Loucy (cell line): ENCODE data around the gene NOTCH1.

Source experiments
- H2AFZ ChIP-seq: fragments of 200-600 bp; sonication (generic); 2 replicates; pipeline ENCODE4 v1.6.0; 2016; ENCODE audit warnings: antibody characterized with exemption, mild to moderate bottlenecking, low read length, moderate library complexity
- H3F3A ChIP-seq: fragments of 200-600 bp; 2 replicates; pipeline ENCODE4 v1.6.0; 2016; ENCODE audit warnings: antibody characterized with exemption, low read depth, mild to moderate bottlenecking
- H3K27me3 ChIP-seq: fragments of 200-600 bp; sonication (generic); 2 replicates; pipeline ENCODE4 v1.6.1; 2014; ENCODE audit warnings: low read length, mild to moderate bottlenecking; ENCODE audit not compliant: insufficient read depth, poor library complexity, severe bottlenecking
- H3K36me3 ChIP-seq: fragments of 200-600 bp; sonication (generic); 2 replicates; pipeline ENCODE4 v1.6.1; 2016; ENCODE audit warnings: low read length; ENCODE audit not compliant: insufficient read depth
- H3K4me1 ChIP-seq: fragments of 200-600 bp; sonication (generic); 2 replicates; pipeline ENCODE4 v1.5.1; 2014; ENCODE audit warnings: low read length, mild to moderate bottlenecking; ENCODE audit not compliant: insufficient read depth, poor library complexity, severe bottlenecking
- H3K4me2 ChIP-seq: fragments of 200-600 bp; sonication (generic); 2 replicates; pipeline ENCODE4 v1.6.0; 2014; ENCODE audit warnings: antibody characterized with exemption, low read length, low read depth, mild to moderate bottlenecking; ENCODE audit not compliant: poor library complexity, severe bottlenecking
- H3K4me3 ChIP-seq: fragments of 200-600 bp; sonication (generic); 2 replicates; pipeline ENCODE4 v1.5.1; 2014; ENCODE audit warnings: low read length, mild to moderate bottlenecking, mixed read lengths; ENCODE audit not compliant: poor library complexity, severe bottlenecking
- H3K79me2 ChIP-seq: fragments of 200-600 bp; sonication (generic); 2 replicates; pipeline ENCODE4 v1.6.1; 2014; ENCODE audit warnings: low read length; ENCODE audit not compliant: insufficient read depth
- H3K9ac ChIP-seq: fragments of 200-600 bp; sonication (generic); 2 replicates; pipeline ENCODE4 v1.6.0; 2014; ENCODE audit warnings: mild to moderate bottlenecking, low read depth, low read length, moderate library complexity; ENCODE audit not compliant: poor library complexity, severe bottlenecking
- H3K9me2 ChIP-seq: fragments of 200-600 bp; sonication (generic); replicated peaks from 2 replicates; pipeline ENCODE4 v1.6.1; 2016; ENCODE audit warnings: low read depth, low read length, mixed read lengths
- H3K9me3 ChIP-seq: fragments of 200-600 bp; sonication (generic); 2 replicates; pipeline ENCODE4 v1.6.1; 2014; ENCODE audit warnings: mild to moderate bottlenecking, antibody characterized with exemption, low read length, low read depth; ENCODE audit not compliant: insufficient read depth
- H4K20me1 ChIP-seq: fragments of 200-600 bp; sonication (generic); 2 replicates; pipeline ENCODE4 v1.6.0; 2014; ENCODE audit warnings: antibody characterized with exemption, low read length, mild to moderate bottlenecking; ENCODE audit not compliant: insufficient read depth, poor library complexity, severe bottlenecking
- CTCF ChIP-seq: fragments of 200-600 bp; sonication (generic); conservative IDR thresholded peaks from 2 replicates; pipeline ENCODE4 v1.5.1; 2014; ENCODE audit warnings: mild to moderate bottlenecking, antibody characterized with exemption, low read length
- EZH2phosphoT487 ChIP-seq: fragments of 200-600 bp; IDR thresholded peaks from 2 replicates; pipeline ENCODE4 v1.6.1; 2018; ENCODE audit warnings: antibody characterized with exemption, mild to moderate bottlenecking, moderate library complexity, borderline replicate concordance

NOTCH1 gene

GRCh38 chr9:136519263-136520052 is 26.4 kb downstream of the NOTCH1 start:
- Histone ChIP-seq H3K9me2 (no peaks in the 10 kb centered on the region), H3K36me3 (no peaks in the 10 kb centered on the region; the same call in 1 of the 2 replicates), H3K4me1 (no peaks in the 10 kb centered on the region), H3K4me2 (no peak overlapping the region), H3K9ac (no peak overlapping the region), H3K4me3 (no peak overlapping the region), H2AFZ (no peak overlapping the region), H3K27me3 (no peaks in the 10 kb centered on the region), H3K9me3 (no peaks in the 10 kb centered on the region), H3F3A (no peaks in the 10 kb centered on the region), H3K79me2 (no peaks in the 10 kb centered on the region), H4K20me1 (no peaks in the 10 kb centered on the region)
- TF ChIP-seq EZH2phosphoT487 (no peak), CTCF (no peak)

DNA sequence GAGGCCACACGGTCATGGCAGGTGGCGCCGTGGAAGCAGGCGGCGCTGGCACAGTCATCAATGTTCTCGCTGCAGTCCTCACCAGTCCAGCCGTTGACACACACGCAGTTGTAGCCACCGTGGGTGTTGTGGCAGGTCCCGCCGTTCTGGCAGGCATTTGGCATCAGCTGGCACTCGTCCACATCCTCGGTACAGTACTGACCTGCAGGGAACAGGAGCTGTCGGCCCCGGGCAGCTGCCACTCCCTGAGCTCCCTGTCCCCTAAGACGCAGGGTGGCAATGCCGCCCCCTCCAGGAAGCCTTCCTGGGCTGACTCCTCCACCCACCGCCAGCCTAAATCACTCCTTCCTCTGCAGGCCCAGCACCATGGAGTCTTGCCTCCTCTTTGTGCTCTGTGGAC is 27.2 kb downstream of the NOTCH1 start:
- Histone ChIP-seq H3K36me3 (no peaks in the 10 kb centered on the region; the same call in 1 of the 2 replicates), H3K9ac (no peak overlapping the region), H4K20me1 (no peaks in the 10 kb centered on the region), H3K9me2 (no peaks in the 10 kb centered on the region), H3K27me3 (no peaks in the 10 kb centered on the region), H3F3A (no peaks in the 10 kb centered on the region), H2AFZ (no peak overlapping the region), H3K4me2 (no peak overlapping the region), H3K79me2 (no peaks in the 10 kb centered on the region), H3K4me1 (no peaks in the 10 kb centered on the region), H3K4me3 (no peak overlapping the region), H3K9me3 (no peaks in the 10 kb centered on the region)
- no peak for TF ChIP-seq EZH2phosphoT487
- TF ChIP-seq CTCF, result no peak

DNA sequence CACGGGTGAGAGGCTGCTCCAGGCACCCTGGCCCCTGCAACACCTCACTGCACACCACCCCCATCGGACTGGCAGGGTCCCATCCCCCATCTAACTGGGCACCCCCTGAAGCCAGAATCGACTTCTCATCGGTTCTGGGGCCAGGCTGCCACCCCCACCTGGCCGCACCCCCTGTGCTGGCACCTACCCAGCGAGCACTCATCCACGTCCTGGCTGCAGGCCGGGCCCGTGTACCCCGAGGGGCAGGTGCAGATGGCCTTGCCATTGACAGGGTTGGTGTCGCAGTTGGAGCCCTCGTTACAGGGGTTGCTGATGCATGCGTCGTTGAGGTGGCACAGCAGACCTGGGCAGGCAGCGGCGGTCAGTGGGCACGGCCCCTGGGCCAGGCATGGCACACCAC is 27.9 kb downstream of the NOTCH1 start:
- Histone ChIP-seq H3K27me3 (no peaks in the 10 kb centered on the region), H3K4me3 (no peak overlapping the region), H4K20me1 (no peaks in the 10 kb centered on the region), H3K9ac (no peak overlapping the region), H3K4me2 (no peak overlapping the region), H3F3A (no peaks in the 10 kb centered on the region), H3K9me3 (no peaks in the 10 kb centered on the region), H3K36me3 (peaks cover 3% of the 10 kb centered on the region; the same call in 1 of the 2 replicates), H2AFZ (no peak overlapping the region), H3K9me2 (no peaks in the 10 kb centered on the region), H3K4me1 (no peaks in the 10 kb centered on the region), H3K79me2 (no peaks in the 10 kb centered on the region)
- TF ChIP-seq CTCF (no peak), EZH2phosphoT487 (no peak)
